A549 treated with ZK216348 at 1 μM for 4 hours (cell line): ENCODE measurements around the gene ATXN7L3B. TPM values are rescaled to one million over a fixed set of nuclear protein-coding genes. Genes with fewer than 3 reads are reported as not detected.

ENCODE experiments used
- total RNA-seq: library from RNA; stranded (reverse); fragments of 200-300 nt; extraction: Qiagen RNA extraction; gene quantifications from 5 replicates; pipeline ENCODE4 v1.2.3, GENCODE V29; 2022; ENCODE audit warnings: low read depth

Gene ATXN7L3B, protein sequence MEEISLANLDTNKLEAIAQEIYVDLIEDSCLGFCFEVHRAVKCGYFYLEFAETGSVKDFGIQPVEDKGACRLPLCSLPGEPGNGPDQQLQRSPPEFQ
- total RNA-seq: 11.8 to 18.3 TPM (median 16.5 TPM) in 5 replicates

DNA sequence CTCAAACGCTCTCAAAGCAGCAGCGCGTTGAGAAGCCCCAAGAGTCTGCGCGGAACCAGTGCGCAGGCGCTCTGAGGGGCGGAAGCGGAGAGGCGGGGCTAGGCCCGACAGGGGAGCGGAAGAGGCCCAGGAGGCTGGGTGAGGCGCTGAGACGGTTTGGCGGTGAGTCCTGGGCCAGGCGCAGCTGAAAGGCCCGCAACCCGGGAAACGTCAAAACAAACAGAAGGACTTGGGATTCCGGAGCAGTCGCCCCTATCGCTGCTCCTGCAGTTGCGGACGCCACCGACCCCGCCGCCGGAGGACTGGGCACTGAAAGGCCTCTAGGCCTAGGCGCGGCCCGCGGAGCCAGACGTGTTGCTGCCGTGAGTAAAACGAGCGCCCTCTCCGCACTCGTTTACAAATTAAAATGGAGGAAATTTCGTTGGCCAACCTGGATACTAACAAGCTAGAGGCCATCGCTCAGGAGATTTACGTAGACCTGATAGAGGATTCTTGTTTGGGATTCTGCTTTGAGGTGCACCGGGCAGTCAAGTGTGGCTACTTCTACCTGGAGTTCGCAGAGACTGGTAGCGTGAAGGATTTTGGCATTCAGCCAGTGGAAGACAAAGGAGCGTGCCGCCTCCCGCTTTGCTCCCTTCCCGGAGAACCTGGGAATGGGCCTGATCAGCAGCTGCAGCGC lies at the start of gene ATXN7L3B:
ATXN7L3B (plus strand) TSS at position 129 of the 679 bp plus-strand sequence; CDS start at position 407, 278 bp downstream.

